MV-4-11 (cell line): ENCODE measurements around the gene NME2.
"Not testable (repeated sequence)": the region's sequence is repeated elsewhere in the genome, so short reads cannot be mapped to it uniquely, and the experiment has no call there.

Experiments
- DNase-seq: peaks from one replicate; lab custom pipeline; 2025; lab: John Stamatoyannopoulos, UW

Gene NME2

DNA sequence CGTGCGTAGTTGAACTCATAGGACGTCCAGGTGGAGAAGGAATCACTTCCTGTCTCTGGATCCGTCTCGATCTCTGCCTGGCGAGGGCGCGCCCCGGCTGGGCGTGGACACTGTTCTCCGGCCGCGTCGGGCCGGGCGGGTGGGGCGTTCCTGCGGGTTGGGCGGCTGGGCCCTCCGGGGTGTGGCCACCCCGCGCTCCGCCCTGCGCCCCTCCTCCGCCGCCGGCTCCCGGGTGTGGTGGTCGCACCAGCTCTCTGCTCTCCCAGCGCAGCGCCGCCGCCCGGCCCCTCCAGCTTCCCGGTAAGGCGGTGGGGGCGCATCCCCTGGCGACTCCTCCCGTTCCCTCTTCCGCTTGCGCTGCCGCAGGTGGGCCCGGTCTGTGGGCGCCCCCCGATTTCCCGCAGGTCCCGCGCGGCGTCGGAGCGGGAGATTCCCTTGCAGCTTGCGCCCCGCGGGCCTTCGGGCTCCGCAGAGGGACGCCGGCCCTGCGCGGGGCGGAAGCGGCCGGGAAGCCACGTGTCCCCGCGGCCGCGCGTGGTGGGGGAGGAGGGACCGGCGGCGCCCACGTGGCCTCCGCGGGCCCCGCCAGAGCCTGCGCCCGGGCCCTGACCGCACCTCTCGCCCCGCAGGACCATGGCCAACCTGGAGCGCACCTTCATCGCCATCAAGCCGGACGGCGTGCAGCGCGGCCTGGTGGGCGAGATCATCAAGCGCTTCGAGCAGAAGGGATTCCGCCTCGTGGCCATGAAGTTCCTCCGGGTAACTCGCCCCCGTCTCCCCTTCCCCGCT, at the start of gene NME2:
Gene NME2, plus strand, starts transcription at position 214 of the 789 bp plus-strand sequence. Its CDS starts 420 bp downstream, at position 634.
- DNase-seq = peak; percentile 72

- no peak for DNase-seq
Measured at GRCh38 chr17:51118330-51119195, 47.6 kb upstream of the NME2 start.

DNA sequence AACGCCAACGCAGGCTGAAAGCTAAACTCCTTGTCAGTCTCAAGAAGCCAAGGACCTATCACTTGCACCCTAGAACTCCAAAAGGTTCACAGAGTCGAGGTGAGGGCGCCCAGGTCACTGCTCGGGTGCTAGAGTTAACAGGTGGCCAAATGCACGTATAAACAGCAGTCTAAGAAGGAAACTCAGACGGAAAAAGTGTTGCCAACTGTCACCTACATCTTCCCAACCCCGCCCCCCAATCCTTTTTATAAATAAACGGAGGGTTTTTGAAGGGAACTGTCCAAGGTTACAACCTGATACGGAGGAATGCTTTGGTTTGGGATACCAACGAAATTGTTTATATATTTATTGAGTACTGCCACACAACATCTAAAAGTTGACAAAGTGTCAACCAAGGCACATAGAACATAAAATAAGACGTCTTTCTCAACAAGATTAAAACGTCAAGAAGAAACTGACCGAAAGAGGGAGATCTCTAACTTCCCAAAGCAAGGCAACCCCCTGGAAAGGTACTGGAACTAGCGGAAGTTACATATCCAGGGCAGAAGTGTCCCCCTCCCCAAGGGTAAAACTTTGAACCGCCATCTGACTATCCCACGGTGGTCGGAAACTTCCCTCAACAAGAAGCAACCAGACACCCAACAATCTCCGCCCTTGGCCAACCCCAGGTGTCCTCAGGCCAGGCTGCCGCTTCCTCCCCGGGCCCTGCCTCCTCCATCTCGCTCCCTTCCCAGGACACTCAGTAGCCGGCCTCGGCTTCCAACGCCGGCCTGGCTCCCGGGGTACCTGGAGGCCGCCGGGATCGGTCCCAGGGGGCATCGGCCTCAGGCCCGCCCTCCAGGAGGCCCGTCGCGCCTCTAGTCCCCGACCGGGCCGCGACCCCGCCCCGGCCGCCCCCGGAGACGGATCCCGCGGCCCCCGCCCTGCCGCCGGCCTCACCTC, 46.5 kb upstream of the NME2 start:
- peak; percentile 49 for DNase-seq

GRCh38 chr17:51120357-51120738, 45.9 kb upstream of the NME2 start:
- DNase-seq = no peak

DNA sequence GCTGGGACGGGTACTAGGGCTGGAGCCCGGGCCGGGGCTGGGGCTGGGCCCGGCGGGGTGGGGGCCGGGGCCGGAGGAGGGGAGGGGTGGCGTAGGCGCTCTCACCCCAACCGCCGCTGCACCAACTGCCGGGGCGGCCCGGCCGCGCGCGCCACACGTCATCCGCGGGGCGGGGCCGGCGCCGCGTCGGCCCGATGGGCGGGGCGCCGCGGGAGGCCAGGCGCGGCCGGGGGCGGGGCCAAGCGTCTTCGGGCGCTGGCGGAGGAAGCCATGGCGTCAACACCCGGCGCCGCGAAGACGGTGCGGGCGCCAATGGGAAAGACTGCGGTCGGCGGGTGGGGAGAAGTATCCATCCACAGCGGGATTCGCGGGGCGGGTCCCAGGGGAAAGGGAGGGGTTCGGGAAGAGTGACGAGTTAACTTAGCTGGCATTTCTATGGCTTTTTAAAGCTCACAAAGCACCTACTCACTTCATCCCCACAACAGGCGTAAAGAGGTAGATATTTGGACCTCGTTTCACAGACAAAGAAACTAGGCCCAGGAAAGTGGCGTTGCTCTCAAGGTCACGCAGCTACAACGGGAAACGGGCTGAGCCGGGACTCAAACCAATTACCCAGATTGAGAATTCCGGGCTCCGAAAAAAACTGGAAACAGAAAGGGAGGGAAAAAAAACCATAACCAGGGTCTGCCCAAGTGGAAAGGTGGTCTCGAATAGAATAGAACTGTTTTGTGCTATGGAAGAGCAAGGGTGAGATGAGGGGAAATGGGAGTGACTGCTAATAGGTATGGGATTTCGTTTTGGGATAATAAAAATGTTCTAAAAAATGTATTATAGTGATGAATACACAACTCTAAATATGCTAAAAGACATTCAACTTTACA, 45.2 kb upstream of the NME2 start, which contains the start of gene SPAG9:
Gene SPAG9, minus strand, starts transcription at position 130 of the 881 bp plus-strand sequence. CDS start 212 bp downstream, outside the sequence.
- DNase-seq = peak; percentile 92

DNA sequence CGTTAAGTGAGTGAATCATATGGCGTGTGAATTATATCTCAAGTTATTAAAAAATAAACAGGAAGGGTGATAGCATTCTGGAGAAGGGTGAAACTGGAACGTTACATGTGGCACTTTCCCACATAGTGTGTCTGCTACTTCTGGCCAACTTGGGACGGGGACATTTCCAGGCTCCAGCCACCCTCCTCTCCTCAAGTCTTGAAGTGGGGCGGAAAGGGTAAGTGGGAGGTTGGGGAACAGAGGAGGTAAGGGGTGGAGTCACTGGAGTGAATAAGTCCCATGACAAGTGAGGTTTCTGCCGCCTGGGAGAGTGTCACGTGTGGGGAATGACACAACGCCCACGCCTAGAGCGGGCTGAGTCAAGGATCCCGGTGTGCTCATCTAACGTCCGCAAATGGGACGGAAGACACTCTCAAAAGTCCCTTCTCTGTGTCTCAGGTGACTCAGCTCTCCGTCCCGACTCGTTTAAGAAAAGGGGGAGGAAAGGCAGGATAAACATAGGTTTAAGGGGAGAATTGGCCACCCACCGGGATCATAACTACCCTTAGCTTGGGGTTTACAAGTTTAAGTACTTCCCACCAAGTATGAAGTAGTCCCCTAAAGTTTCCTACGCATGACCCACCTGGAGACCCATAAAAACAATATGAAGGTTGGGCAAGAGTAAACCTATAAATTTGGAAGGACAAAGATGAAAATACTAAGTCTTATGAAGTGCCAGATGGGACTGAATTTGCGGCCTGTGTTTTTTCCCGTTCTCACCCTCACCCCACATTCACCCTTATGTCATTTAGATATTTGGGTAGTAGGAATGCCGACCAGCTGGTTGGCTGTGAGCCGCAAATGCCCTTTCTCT, 44.4 kb upstream of the NME2 start:
- DNase-seq = peak; percentile 95

GRCh38 chr17:51122473-51123115, 43.6 kb upstream of the NME2 start:
- not testable (repeated sequence) for DNase-seq

GRCh38 chr17:51124640-51125503, 41.3 kb upstream of the NME2 start:
- no peak for DNase-seq

DNA sequence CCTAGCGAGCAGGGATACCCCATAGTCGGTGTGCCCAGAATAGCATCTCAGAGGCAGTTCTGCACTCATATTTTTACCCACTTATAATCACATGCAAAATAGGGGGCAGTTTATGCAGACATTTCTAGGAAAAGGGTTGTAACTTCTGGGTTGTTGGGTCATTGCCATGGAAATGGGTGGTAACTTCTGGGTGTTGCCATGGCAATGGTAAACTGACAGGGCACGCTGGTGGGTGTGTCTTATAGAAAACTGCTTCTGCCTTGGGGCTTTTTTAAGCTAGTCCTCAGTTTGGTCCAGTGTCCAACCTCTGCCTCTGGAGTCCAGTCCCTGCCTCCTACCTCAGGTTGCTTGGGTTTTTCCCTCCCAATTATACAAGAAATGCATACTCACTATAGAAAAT, 38.1 kb upstream of the NME2 start:
- peak; percentile 55 for DNase-seq

DNA sequence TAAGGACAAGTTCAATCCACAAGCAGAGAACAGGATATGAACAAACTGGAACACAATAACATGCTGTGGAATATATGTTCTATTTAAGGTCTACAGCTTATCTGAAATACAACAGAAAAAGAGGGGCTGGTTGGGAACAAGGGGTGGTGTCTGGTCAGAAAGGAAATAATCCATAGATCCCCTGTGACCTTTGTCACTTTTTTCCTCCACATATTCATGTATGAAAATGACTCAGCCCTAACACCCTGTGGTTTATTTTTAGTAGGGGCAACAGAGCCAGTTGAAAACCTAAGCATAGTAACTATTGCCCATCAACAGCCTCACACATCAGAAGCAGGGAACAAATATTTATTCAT, 33.3 kb upstream of the NME2 start:
- DNase-seq = peak; percentile 53

DNA sequence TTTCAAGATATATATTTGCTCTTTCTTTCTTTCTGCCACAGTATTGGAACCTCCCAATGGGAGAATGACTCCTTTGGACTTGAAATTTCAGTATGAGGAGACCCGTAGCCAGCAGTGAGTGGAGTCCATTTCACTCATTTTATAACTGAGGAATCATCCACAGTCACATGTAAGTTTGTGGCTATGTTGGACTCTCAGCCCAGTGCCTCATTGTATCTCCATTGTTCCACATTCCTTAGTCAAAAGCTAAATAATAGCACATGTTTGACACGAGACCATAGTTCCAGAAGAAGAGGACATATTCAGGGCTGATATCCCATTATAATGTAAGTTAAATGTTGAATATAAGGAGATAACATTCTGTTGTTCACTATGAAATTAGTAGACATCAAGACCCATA, 32.8 kb upstream of the NME2 start:
- DNase-seq = no peak

GRCh38 chr17:51135956-51136355, 30.3 kb upstream of the NME2 start:
- no peak for DNase-seq

GRCh38 chr17:51142597-51142996, 23.6 kb upstream of the NME2 start:
- no peak for DNase-seq

GRCh38 chr17:51144266-51145022, 21.8 kb upstream of the NME2 start:
- DNase-seq = no peak

DNA sequence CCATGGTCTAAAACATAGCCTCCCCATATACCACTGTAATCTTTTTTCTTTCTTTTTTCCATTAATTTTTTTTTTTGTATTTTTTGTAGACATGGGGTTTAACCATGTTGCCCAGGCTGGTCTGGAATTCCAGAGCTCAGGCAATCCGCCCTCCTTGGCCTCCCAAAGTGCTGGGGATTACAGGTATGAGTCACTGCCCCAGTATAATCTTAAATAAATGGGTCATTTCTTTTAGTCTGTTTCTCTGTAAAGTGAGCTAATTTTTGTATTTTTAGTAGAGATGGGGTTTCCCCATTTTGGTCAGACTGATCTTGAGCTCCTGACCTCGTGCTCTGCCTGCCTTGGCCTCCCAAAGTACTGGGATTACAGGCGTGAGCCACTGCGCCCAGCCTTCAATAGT, 18.6 kb upstream of the NME2 start:
- no peak for DNase-seq

- no peak for DNase-seq
Measured at GRCh38 chr17:51149163-51149562, 17.0 kb upstream of the NME2 start.

DNA sequence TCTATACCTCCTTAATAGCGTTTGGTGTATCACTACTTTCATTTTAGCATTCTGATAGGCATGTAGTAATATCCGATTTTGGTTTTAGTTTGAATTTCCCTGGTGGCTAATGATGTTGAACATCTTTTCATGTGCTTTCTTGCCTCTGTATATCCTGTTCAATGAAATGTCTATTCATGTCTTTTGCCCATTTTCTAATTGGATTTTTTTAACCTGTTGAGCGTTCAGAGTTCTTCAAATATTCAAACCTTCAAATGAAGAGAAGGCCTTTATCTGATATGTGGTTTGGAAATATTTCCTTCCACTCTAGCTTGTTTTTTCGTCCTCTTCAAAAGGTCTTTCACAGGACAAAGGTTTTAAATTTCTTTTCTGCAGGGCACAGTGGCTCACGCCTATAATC, 15.3 kb upstream of the NME2 start:
- no peak for DNase-seq

GRCh38 chr17:51152766-51153209, 13.4 kb upstream of the NME2 start:
- DNase-seq = no peak
